MG63 (cell line): Measurements from ENCODE around the gene HAGHL. TPM values are rescaled to one million over a fixed set of nuclear protein-coding genes. Genes with fewer than 3 reads are reported as not detected.

Experiments used
- DNase-seq: peaks from one replicate; pipeline ENCODE4 v3.0.0-alpha.2; 2020
- H3K27me3 ChIP-seq: fragments of 250-450 bp; sonication (Bioruptor Pico); 2 replicates; pipeline ENCODE4 v1.5.1; 2020; ENCODE audit warnings: mild to moderate bottlenecking, moderate library complexity
- H3K36me3 ChIP-seq: fragments of 250-450 bp; sonication (Bioruptor Pico); 2 replicates; pipeline ENCODE4 v1.5.1; 2020; ENCODE audit warnings: mild to moderate bottlenecking, moderate library complexity
- H3K4me3 ChIP-seq: fragments of 250-450 bp; sonication (Bioruptor Pico); 2 replicates; pipeline ENCODE4 v1.5.1; 2020; ENCODE audit warnings: mild to moderate bottlenecking, moderate library complexity
- H3K9me3 ChIP-seq: fragments of 250-450 bp; sonication (Bioruptor Pico); 2 replicates; pipeline ENCODE4 v1.5.1; 2020; ENCODE audit warnings: mild to moderate bottlenecking, moderate library complexity
- total RNA-seq: library from RNA; depleted of rRNA; stranded (reverse); fragments of >200 nt; shearing (Covaris generic); gene quantifications from 2 replicates; pipeline ENCODE4 v1.2.3, GENCODE V29; 2014; ENCODE audit warnings: low replicate concordance

The HAGHL gene
- total RNA-seq, 1 experiment from 2014 or later: 9.4 TPM

DNA sequence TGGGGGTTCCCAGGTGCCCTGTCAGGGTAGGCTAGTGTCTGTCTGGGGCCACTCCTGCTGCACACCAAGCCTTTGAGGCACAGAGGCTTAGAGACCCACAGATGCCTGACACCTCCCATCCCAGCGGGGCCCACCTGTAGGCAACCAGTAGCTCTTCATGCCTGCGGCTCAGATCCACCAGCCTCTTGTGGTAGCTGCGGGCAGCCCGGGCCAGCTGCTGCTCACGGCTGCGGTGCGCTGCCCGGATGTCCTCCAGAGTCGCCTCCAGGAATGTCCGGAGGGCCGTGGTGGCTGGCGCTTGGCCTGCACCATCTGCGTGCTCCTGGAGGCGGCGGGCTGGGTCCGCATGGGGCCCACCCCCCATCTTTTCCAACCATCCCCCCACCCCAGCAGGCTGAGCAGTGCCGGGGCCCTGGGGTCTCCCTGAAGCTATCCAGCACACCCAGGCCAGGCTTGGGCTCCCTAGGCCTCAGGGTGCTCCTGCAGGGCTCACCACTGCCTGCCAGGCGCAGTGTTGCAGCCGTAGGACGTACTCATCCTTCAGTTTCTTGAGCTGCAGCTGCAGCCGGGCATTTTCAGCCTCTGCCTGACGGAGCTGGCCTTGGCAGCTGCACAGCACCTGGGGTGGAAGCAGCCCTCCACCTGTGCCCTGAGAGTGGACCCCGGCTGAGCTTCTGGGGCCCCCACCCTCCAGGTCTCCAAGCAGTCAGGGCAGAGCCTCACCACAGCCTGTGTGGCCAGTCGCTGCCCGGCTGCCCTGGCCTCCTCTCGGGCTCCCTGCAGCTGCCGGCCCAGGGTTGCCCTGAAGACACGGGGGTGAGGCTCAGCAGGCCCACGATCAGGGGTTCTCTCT lies 2.5 kb upstream of the HAGHL start:
- H3K4me3 ChIP-seq: no peak overlapping the region
- peaks cover 4% of the 10 kb centered on the region; the same call in 1 of the 2 replicates for H3K36me3 ChIP-seq
- H3K27me3 ChIP-seq: peaks cover 2% of the 10 kb centered on the region; the same call in 1 of the 2 replicates
- H3K9me3 ChIP-seq: no peaks in the 10 kb centered on the region
- DNase-seq: no peak

DNA sequence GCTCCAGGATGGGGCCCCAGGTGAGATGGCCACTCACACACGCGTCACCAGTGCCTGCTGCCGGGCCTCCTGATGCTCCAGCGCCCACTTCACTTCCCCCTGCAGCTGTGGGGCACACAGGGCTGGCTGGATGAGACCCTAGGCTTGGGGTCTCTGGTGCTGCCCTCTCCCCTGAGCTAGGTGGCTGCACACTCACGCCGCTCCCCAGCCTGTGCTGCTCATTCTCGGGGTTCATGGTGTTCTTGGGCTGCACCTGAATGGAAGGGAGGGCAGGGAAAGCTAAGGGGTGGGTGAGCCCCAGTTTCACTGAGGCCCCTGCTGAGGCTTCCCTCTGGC lies 1.9 kb upstream of the HAGHL start:
- Histone ChIP-seq H3K36me3 (peaks cover 4% of the 10 kb centered on the region; the same call in 1 of the 2 replicates), H3K4me3 (no peak overlapping the region), H3K27me3 (peaks cover 2% of the 10 kb centered on the region; the same call in 1 of the 2 replicates), H3K9me3 (no peaks in the 10 kb centered on the region)
- no peak for DNase-seq

DNA sequence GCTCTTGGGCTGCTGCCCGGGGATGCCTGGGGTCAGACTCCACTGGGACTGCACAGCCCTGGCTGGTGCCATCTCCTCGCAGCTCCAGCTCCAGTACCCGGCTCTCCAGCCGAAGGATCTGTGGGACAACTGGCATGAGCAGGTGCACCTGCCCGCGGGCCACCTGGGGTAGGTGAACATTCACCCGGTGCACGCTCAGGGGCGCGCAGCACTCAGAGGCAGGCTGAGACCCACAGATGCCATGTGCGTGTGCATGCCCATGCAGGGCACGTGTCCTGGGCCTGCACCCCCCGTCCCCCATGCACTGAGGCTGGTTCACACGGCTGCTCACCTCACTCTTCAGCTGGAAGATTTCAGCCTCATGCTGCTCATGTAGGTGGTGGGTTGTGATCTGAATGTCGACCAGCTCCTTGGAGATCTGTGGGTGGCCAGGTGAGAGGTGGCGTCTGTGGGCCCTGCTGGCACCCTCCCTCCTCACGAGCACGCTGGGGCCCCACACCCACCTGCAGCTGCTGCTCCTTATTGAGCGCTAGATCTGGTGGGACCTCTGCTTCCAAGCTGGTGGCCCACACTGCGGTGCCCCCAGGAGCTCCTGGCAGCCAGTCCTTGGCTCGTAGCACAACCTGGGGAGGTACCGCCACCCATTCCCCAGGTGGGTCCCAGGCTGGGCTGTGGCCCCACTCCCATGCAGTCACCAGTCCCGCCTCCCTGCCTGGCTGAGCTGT lies 1.3 kb upstream of the HAGHL start:
- no peak for DNase-seq
- H3K36me3 ChIP-seq: peaks cover 4% of the 10 kb centered on the region
- no peaks in the 10 kb centered on the region for H3K9me3 ChIP-seq
- peaks cover 2% of the 10 kb centered on the region; the same call in 1 of the 2 replicates for H3K27me3 ChIP-seq
- no peak overlapping the region for H3K4me3 ChIP-seq

DNA sequence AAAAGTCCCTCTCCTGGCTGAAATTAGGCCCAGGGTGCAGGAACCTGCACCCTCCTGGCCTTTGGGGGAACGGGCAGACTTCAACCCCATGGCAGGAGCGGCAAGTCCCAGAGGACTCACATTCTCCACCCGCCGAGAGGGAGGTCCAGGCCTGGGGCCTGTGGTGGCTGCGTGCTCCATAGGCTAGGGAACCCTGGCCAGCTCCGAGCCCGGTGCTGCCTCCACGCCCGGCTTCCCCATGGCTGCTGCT lies 793 bp upstream of the HAGHL start:
- Histone ChIP-seq H3K9me3 (no peaks in the 10 kb centered on the region), H3K4me3 (no peak overlapping the region), H3K36me3 (peaks cover 4% of the 10 kb centered on the region), H3K27me3 (peaks cover 2% of the 10 kb centered on the region; the same call in 1 of the 2 replicates)
- no peak for DNase-seq

DNA sequence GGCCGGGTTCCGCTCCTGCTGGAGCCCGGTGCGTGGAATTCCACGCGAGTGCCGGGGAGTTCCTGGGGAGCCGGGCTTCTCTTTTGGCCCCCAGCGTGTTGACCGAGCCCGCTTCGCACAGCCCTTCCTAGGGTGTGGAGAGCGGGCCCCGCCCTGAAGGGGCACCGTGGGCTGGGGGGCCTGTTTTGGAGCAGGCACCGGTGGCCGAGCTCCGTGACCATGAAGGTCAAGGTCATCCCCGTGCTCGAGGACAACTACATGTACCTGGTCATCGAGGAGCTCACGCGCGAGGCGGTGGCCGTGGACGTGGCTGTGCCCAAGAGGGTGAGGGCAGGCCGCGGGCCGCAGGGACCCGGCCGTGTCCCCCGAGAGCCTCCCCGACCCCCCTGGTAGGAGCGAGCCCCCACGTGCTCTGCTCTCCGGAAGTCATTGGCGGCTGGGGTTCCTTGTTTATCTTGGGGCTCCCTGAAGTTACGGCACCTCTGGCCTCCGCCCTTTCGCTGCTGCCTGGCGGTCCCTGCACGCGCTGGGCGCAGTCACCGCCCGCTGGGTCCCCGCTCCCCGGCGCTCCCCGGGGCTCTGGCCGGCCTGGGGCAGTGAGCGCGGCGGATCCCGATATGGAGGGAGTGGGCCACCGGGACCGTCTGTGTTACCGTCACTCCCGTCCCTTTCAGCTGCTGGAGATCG lies 528 bp downstream of the HAGHL start:
- no peak for DNase-seq
- H3K9me3 ChIP-seq: no peaks in the 10 kb centered on the region
- H3K36me3 ChIP-seq: peaks cover 7% of the 10 kb centered on the region
- H3K27me3 ChIP-seq: peaks cover 2% of the 10 kb centered on the region; the same call in 1 of the 2 replicates
- peak overlapping the region; percentile 51 for H3K4me3 ChIP-seq

DNA sequence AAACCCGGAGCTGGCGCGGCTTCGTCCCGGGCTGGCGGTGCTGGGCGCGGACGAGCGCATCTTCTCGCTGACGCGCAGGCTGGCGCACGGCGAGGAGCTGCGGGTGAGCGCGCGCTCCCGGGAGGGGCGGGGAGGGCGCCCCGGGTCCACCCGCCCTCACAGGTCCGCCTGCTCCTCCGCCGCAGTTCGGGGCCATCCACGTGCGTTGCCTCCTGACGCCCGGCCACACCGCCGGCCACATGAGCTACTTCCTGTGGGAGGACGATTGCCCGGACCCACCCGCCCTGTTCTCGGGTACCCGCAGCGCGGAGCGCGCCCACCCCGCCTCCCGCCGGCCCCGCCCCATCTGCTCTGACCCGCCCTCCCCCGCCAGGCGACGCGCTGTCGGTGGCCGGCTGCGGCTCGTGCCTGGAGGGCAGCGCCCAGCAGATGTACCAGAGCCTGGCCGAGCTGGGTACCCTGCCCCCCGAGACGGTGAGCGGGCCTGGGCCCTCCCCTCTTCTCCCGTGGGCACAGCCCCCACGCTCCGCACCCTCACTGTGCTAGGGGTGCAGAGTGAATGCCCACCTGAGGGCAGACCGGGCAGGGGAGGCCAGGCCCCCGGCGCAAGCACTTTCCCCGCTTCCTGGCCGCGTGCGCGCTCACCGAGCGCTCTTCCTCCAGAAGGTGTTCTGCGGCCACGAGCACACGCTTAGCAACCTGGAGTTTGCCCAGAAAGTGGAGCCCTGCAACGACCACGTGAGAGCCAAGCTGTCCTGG lies 1.4 kb downstream of the HAGHL start:
- Histone ChIP-seq H3K27me3 (peaks cover 2% of the 10 kb centered on the region; the same call in 1 of the 2 replicates), H3K4me3 (peak overlapping the region; percentile 51), H3K36me3 (peaks cover 11% of the 10 kb centered on the region), H3K9me3 (no peaks in the 10 kb centered on the region)
- peak; percentile 88 for DNase-seq

DNA sequence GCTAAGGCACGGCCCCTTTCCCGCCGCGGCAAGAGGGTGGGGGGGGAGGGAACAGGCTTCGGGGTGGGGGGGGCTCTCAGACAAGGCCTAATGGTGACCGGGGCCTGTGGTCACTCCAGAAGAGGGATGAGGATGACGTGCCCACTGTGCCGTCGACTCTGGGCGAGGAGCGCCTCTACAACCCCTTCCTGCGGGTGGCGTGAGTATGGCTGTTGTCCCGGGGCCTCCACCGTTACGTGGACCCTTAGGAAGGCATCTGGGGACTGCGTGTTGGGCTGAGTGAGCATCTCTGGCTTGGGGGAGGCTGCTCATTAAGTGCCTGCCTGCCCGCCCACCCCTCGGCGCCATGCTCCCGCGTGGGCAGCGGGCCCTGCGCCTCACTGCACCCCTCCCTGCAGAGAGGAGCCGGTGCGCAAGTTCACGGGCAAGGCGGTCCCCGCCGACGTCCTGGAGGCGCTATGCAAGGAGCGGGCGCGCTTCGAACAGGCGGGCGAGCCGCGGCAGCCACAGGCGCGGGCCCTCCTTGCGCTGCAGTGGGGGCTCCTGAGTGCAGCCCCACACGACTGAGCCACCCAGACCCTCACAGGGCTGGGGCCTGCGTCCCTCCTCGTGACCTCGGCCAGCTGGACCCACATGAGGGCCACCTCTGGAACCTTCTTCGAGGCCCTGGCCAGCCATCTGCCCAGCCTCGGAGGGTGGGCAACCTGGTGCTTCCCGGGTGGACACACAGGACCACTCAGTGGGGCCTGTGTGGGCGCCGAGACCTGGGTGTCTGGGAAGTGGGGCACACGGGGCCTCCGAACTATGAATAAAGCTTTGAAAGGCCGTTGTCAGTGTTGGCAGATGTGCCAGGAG lies 2.2 kb downstream of the HAGHL start:
- Histone ChIP-seq H3K27me3 (peaks cover 2% of the 10 kb centered on the region; the same call in 1 of the 2 replicates), H3K9me3 (no peaks in the 10 kb centered on the region), H3K4me3 (no peak overlapping the region), H3K36me3 (peaks cover 19% of the 10 kb centered on the region)
- DNase-seq: no peak

DNA sequence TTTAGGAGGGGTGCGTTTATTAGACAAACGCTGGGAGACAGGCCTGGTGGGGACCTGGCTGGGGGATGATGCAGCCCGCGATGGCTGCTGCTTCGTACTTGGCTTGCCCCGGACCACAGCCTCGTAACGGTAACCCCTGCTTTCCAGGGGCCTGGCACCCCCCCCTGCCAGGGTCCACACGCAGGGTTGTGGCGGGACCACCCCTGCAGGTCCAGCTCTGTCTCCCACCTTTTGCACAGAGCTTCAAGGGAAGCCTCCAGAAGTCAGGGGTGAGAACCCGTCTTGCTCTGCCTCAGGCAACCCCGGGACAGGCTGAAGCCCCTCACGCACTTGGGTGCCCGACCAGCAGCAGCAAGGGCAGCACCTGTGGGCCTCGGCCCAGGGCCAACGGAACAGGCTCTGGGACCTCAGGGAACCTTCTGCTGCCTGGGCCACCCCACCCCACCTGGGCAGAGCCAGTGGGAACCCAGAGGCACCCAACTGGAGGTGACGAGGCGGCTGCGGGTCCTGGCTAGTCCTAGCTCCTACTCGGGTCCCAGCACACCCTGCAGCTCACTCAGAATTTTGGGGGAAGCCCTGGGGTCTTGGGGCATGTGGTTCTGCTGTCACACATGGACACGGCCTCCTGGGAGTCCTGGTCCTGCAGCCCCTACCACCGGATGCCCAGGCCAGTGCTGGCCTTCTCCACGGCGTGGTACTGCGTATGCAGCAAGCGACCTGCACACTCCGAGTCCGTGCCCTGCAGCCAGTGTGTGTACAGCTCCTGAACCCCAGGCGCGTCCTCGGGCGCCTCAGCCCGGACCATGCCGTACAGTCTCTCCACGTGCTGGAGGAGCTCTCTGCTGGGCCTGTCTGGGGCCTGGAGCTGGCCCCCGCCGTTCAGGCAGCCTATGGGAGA lies 3.1 kb downstream of the HAGHL start:
- peaks cover 19% of the 10 kb centered on the region for H3K36me3 ChIP-seq
- no peak overlapping the region for H3K4me3 ChIP-seq
- H3K27me3 ChIP-seq: peaks cover 2% of the 10 kb centered on the region; the same call in 1 of the 2 replicates
- DNase-seq: no peak
- H3K9me3 ChIP-seq: no peaks in the 10 kb centered on the region

DNA sequence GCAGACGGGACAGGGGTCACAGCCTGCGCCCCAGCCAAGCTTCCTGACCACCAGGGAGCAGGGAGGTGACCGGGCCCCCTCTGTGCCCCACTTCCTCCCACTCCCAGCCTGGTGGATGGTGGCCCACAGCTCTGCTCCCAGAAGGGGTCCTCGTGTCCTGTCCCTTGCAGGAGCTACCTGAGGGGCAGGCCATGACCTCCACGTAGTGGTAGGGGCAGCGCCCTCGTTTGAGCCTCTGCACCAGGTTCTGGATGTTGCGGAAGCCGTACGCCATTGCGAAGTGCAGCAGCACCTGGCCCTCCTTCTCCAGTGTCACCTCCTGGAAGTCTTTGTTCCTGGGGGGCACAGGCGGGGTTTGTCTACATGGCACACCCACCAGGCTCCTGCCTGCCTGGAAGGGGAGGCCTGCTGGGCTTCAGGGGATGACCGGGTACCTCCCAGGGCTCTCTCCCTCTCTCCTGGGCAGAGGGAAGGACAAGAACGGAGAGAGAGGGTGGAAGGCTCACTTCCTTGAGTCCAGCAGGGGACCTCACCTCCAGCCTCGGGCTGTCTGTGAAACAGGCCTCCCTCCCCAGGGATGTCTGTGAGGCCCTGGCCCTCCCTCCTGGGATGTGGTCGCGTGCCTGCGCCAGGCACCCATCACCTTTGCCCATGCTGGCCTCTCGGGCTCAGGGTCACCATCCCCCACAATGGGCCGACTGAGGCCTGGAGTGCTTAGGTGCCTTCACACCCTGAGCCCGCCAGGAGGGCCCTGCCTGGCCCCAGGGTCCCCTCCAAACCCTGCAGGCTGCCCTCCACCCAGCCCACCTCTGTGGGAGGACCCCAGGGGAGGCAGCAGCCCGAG lies 4.0 kb downstream of the HAGHL start:
- Histone ChIP-seq H3K9me3 (no peaks in the 10 kb centered on the region), H3K27me3 (peaks cover 2% of the 10 kb centered on the region; the same call in 1 of the 2 replicates), H3K36me3 (peaks cover 25% of the 10 kb centered on the region), H3K4me3 (no peak overlapping the region)
- no peak for DNase-seq

DNA sequence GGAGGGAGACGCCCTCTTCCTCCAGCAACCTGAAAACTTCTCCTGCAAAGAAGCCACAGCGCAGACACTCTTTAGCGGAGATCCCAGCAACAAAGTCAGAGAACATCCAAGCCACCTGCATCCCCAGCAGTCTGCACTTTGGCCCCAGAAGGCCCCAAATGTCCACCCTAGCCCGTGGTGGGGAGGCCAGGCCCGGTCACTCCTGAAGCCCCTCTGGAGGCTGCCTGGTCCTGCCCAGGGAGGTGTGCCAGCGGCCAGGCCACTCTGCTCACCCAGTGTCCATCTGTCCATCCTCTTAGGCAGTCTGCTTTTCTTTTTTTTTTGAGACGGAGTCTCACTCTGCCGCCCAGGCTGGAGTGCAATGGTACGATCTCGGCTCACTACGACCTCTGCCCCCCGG lies 5.4 kb downstream of the HAGHL start:
- H3K27me3 ChIP-seq: no peaks in the 10 kb centered on the region

DNA sequence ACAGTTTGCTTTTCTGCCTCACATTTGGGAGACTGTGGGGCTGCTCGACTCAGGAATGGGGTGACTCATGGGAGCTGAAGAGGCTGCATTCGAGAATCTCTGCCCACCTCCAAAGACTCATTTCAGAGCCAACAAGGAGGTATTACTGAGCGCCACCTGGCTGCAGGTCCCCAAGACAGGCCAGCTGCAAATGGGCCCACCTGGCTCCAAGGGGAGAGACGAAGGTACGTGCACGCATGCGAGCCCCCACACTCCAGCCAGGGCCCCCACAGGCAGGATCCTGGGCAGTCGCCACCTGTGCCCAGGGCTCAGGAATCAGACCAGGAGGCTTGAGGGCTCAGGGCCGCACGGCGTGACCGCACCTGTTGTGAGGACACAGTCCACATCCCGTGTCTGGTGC lies 6.0 kb downstream of the HAGHL start:
- no peak for DNase-seq
- Histone ChIP-seq H3K9me3 (no peaks in the 10 kb centered on the region), H3K36me3 (peaks cover 41% of the 10 kb centered on the region), H3K4me3 (no peak overlapping the region), H3K27me3 (no peaks in the 10 kb centered on the region)

More for the DNA sequence above, 5.4 kb downstream of the HAGHL start:
- Histone ChIP-seq H3K36me3 (peaks cover 37% of the 10 kb centered on the region), H3K9me3 (no peaks in the 10 kb centered on the region), H3K4me3 (no peak overlapping the region)
- no peak for DNase-seq

DNA sequence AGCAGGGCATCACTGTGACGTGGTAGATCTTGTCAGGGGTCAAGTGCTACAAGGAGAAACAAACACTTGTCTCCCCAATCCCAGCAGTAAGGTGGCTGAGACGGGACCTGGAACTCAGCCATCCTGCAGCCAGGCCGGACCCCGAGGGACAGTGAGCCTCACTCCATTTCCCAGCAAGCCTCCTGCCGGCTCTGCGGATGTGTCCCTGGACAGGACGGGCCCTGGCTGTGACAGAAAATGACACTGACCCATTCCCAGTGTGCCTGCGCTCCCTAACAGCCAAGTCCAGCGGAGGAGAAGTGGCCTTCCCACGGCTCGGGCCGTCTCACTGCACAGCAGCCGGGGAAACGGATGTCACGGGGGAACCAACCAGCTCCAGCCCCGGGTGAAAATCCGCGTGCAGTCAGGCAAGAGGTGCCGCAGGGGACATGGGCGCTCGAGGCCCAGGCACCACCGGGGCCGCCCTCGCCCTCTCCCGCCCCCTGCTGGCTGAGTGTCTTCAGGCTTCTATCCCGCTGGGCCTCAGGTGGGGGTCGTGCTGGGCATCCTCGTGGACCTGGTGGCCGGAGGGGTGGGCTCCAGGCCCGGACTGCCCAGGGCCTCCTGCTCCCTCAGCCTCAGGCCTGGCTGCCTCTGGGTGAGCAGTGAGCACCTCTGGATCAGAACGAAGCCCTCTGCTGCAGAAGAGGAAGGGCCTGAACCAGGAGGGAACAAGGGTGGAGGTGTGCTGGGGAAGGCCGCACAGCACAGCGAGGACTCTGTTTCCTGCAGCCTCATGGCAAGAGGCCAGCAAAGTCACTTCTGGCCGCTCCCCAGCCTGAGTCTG lies 6.7 kb downstream of the HAGHL start:
- DNase-seq: no peak
- H3K9me3 ChIP-seq: no peaks in the 10 kb centered on the region

DNA sequence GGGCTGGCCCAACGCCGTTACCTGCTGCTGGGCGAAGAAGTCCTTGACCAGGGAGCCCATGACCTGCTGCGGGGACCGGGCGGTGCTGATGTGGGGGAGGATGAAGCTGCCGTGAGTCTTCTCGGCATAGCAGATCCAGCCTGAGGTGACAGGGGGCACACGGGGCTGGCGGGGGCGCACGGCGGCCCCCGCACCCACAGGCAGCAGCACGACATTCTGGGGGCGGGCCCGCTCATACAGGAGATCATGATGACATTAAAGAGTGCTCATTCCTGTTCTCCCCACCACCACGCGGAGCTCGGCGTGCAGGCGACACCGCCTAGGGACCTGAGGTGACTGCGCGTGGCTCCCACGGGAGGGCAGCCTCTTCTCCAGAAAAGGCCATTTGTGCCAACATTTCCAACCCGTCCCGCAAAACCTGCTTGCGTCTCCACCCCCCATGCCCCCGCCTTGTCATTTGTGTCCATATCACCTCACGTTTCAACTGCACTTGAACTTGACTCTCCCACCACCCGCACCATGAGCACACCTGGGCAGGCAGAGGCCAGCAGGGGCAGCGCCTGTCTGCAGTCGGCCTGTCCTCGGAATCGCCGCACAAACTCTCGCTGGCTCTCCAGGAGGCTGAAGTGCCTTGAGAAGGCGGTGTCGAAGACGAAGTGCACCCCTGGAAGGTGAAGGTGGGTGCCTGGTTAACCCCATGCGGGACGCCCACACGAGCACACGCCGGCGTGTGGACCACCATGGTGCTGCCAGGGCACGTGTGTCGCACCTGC lies 7.5 kb downstream of the HAGHL start:
- H3K9me3 ChIP-seq: no peaks in the 10 kb centered on the region
- no peak overlapping the region for H3K4me3 ChIP-seq
- H3K36me3 ChIP-seq: peaks cover 51% of the 10 kb centered on the region

More for the DNA sequence above, 6.7 kb downstream of the HAGHL start:
- Histone ChIP-seq H3K36me3 (peaks cover 44% of the 10 kb centered on the region), H3K4me3 (no peak overlapping the region), H3K27me3 (no peaks in the 10 kb centered on the region)

More for the DNA sequence above, 7.5 kb downstream of the HAGHL start:
- H3K27me3 ChIP-seq: no peaks in the 10 kb centered on the region
- DNase-seq: no peak
